Keratinocyte (primary cell): ENCODE data around the gene CCDC69.

Experiments
- CTCF ChIP-seq, 3 experiments: IDR thresholded peaks in 1 of 3; conservative IDR thresholded peaks in 1 of 3; optimal IDR thresholded peaks in 1 of 3; 2 replicates in 2 of 3; 3 replicates in 1 of 3; pipeline versions ENCODE3 to v1.5.1; 2011; ENCODE audit warnings: low read length in 3 of 3, mild to moderate bottlenecking in 3 of 3, moderate library complexity in 2 of 3, control low read depth in 1 of 3, inconsistent platforms in 1 of 3; ENCODE audit not compliant: insufficient read depth in 2 of 3; ENCODE audit errors: extremely low read depth in 1 of 3
- EZH2 ChIP-seq: IDR thresholded peaks from one replicate; pipeline ENCODE4 v1.6.1; 2012; ENCODE audit warnings: inconsistent platforms, mild to moderate bottlenecking, low read length, moderate library complexity

GRCh38 chr5:151236888-151237287, 13.0 kb upstream of the CCDC69 start:
- TF ChIP-seq CTCF (optimal IDR thresholded peaks at IDR 0.05 in 1 of 3, IDR thresholded peaks at IDR 0.05 in 1 of 3, conservative IDR thresholded peaks at IDR 0.05 in 1 of 3; ENCODE audit: extremely low read depth in 1 of 3, insufficient read depth in 2 of 3, low read length in 3 of 3), result no peak
- no peak for TF ChIP-seq EZH2
